ENCODE measurements around the gene JARID2.

DNA sequence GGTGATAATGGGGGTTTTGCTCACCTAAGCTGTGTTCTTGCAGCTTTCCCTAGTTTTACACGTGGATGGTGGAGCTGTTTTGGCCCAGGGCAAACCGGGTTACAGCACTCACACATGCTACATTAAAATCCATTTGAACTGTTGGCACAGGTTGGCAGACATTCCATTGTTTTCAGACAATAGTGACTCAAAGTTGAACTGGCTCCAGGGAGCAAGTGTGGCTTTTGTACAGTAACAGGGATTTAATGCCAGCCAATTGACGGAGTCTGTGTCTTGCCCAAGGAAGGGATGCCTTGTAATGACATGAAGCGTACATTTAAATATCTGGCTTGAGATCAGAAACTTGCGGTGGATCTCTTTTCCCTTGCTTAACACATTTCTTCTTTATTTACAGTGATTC is 233.9 kb downstream of the JARID2 start:
- TF ChIP-seq, protein P1, sequence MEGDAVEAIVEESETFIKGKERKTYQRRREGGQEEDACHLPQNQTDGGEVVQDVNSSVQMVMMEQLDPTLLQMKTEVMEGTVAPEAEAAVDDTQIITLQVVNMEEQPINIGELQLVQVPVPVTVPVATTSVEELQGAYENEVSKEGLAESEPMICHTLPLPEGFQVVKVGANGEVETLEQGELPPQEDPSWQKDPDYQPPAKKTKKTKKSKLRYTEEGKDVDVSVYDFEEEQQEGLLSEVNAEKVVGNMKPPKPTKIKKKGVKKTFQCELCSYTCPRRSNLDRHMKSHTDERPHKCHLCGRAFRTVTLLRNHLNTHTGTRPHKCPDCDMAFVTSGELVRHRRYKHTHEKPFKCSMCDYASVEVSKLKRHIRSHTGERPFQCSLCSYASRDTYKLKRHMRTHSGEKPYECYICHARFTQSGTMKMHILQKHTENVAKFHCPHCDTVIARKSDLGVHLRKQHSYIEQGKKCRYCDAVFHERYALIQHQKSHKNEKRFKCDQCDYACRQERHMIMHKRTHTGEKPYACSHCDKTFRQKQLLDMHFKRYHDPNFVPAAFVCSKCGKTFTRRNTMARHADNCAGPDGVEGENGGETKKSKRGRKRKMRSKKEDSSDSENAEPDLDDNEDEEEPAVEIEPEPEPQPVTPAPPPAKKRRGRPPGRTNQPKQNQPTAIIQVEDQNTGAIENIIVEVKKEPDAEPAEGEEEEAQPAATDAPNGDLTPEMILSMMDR (tag by site-specific recombination; IDR thresholded peaks at IDR 0.05) = no peak
- TF ChIP-seq ZNF350 (tag by site-specific recombination; IDR thresholded peaks at IDR 0.05) (no peak), OVOL3 (tag by site-specific recombination; IDR thresholded peaks at IDR 0.05) (no peak), EGR2 (tag by site-specific recombination; IDR thresholded peaks at IDR 0.05; ENCODE audit: low read depth) (no peak), ZFP41 (tag by site-specific recombination; IDR thresholded peaks at IDR 0.05; ENCODE audit: borderline replicate concordance) (no peak)
